Body of pancreas (tissue), 4 donors: ENCODE measurements around the gene C3orf80. TPM values are rescaled to one million over a fixed set of nuclear protein-coding genes. Genes with fewer than 3 reads are reported as not detected.
A peak's percentile ranks its signal among the peaks of the same experiment; 100 is the strongest.
"Not testable (repeated sequence)": the region's sequence is repeated elsewhere in the genome, so short reads cannot be mapped to it uniquely, and the experiment has no call there.

ENCODE experiments used
- ATAC-seq: fragments of 150-250 bp; one replicate; pipeline ENCODE4 v1.9.1; 2016
- DNase-seq, 4 donors: peaks; one replicate each; pipeline ENCODE4 v3.0.0-alpha.2; 2019
- H3K27ac ChIP-seq, 4 donors: fragments of 200-600 bp; sonication (generic); 1 replicate in 3 of 4; 2 replicates in 1 of 4; pipeline versions ENCODE4 v1.5.1 to v1.6.1; 2016 to 2019; ENCODE audit warnings: mild to moderate bottlenecking in 1 of 4, mixed read lengths in 1 of 4, moderate library complexity in 1 of 4
- H3K27me3 ChIP-seq, 2 donors: fragments of 200-600 bp; sonication (generic); one replicate each; pipeline ENCODE4 v1.6.0; 2016; ENCODE audit warnings: mild to moderate bottlenecking in 1 of 2
- H3K36me3 ChIP-seq, 2 donors: fragments of 200-600 bp; sonication (generic); replicated peaks in 1 of 2; 2 replicates each; pipeline ENCODE4 v1.5.1; 2016; ENCODE audit warnings: low read depth in 2 of 2; ENCODE audit not compliant: insufficient read depth in 1 of 2
- H3K4me1 ChIP-seq: fragments of 200-600 bp; sonication (generic); one replicate; pipeline ENCODE4 v1.6.0; 2016
- H3K4me3 ChIP-seq, 2 donors: fragments of 200-600 bp; sonication (generic); 1 replicate in 1 of 2; 2 replicates in 1 of 2; pipeline ENCODE4 v1.5.1; 2016 to 2019
- H3K9me3 ChIP-seq, 3 donors: fragments of 200-600 bp; sonication (generic); 1 replicate in 2 of 3; 2 replicates in 1 of 3; pipeline ENCODE4 v1.5.1; 2016
- CTCF ChIP-seq, 7 experiments: fragments of 450-650 bp in 4 of 7; fragments of 200-600 bp in 3 of 7; sonication (generic) in 3 of 7; IDR thresholded peaks; one replicate each; pipeline ENCODE4 v1.5.1; 2016 to 2019; ENCODE audit warnings: antibody characterized with exemption in 7 of 7
- POLR2A ChIP-seq, 3 donors: fragments of 450-650 bp; IDR thresholded peaks; one replicate each; pipeline ENCODE4 v1.6.1; 2016; ENCODE audit warnings: antibody characterized with exemption in 3 of 3, mild to moderate bottlenecking in 2 of 3
- WGBS, 2 donors: methylation state at CpG; one replicate each; pipeline ENCODE4 v1.1.5; 2017; 5-methylcytosine and 5-hydroxymethylcytosine counted together
- intact Hi-C: fragments of 100-400 bp; cut with DNase I; formaldehyde crosslinking; loops from one replicate; pipeline ENCODE4 v1.15.1; 2023
- total RNA-seq, 2 donors: library from RNA; depleted of rRNA; stranded (reverse); fragments of >200 nt; gene quantifications; one replicate each; pipeline ENCODE4 v1.1.0, GENCODE V29; 2016

C3orf80 gene
- total RNA-seq, 2 donors from 2014 or later: 0.52 to 1.3 TPM

GRCh38 chr3:160226026-160226907 lies 1.0 kb downstream of the C3orf80 start:
- intact Hi-C loops: no loop called here
- Histone ChIP-seq H3K4me3 (peak overlapping the region in 1 of 2 donors; percentile 1), H3K36me3 (no peaks in the 10 kb centered on the region), H3K27ac (no peak overlapping the region), H3K27me3 (peaks cover 0 to 17% of the 10 kb centered on the region in 2 donors), H3K9me3 (no peaks in the 10 kb centered on the region), H3K4me1 (peaks cover 21% of the 10 kb centered on the region)
- ATAC-seq: peak; percentile 33
- TF ChIP-seq POLR2A (IDR thresholded peaks at IDR 0.05) (no peak), CTCF (IDR thresholded peaks at IDR 0.05) (no peak)
- peak; percentile 7 to 16 (median 12) for DNase-seq
- WGBS, 2 donors: 3% methylated on average over 26 to 74 of the region's 87 CpGs

DNA sequence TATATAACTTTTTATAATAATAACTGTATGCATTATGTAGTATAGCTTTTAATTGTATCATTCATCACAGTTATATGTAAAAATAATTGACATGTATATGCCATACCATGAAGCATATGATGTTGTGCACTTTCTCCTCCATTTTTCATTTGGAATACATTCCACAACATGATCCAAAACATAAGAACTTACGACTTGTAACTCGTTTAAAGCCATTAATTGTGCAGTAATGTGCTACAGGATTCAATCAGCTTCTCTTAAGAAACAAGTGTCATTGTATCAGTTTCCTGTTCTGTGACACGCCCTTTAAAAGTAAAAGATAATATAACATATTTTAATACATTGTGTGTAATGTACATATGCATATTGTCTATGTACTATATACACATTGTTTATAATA lies 2.2 kb downstream of the C3orf80 start:
- TF ChIP-seq CTCF (IDR thresholded peaks at IDR 0.05) (no peak), POLR2A (IDR thresholded peaks at IDR 0.05) (no peak)
- Histone ChIP-seq H3K4me3 (no peak overlapping the region), H3K4me1 (peaks cover 21% of the 10 kb centered on the region), H3K36me3 (no peaks in the 10 kb centered on the region), H3K27me3 (peaks cover 0 to 17% of the 10 kb centered on the region in 2 donors), H3K27ac (no peak overlapping the region), H3K9me3 (no peaks in the 10 kb centered on the region)
- 64 to 66% methylated on average over 3 of the region's 3 CpGs for WGBS, 2 donors
- ATAC-seq (no peak), DNase-seq (no peak)
- intact Hi-C loops: no loop called here

DNA sequence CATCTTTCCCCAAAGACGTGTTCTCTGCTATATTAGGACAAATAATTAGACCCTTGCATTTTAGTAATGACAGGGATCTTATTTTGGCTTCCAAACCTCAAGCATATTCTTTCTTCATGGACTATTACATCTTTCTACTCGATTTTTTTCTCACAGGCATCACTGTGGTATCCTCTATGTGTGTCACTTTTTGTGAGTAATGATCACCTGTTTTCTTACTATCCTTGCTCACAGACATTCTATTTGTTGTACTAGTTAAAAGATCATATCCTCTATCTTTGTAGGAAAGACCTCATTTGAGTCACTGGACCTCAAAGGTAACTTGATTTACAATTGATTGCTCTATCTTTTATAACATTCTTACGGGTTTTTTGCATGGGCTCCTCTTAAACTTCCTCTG lies 6.8 kb downstream of the C3orf80 start:
- no peak for DNase-seq
- peaks cover 0 to 8% of the 10 kb centered on the region in 2 donors for H3K27me3 ChIP-seq
- no peak for ATAC-seq
- H3K36me3 ChIP-seq: no peaks in the 10 kb centered on the region
- H3K4me3 ChIP-seq: no peak overlapping the region
- WGBS, 2 donors: 51 to 56% methylated on average over 3 of the region's 3 CpGs
- intact Hi-C loops: no loop called here
- no peak overlapping the region for H3K27ac ChIP-seq
- no peaks in the 10 kb centered on the region for H3K9me3 ChIP-seq
- TF ChIP-seq POLR2A (IDR thresholded peaks at IDR 0.05) (no peak), CTCF (IDR thresholded peaks at IDR 0.05) (no peak)
- no peaks in the 10 kb centered on the region for H3K4me1 ChIP-seq

DNA sequence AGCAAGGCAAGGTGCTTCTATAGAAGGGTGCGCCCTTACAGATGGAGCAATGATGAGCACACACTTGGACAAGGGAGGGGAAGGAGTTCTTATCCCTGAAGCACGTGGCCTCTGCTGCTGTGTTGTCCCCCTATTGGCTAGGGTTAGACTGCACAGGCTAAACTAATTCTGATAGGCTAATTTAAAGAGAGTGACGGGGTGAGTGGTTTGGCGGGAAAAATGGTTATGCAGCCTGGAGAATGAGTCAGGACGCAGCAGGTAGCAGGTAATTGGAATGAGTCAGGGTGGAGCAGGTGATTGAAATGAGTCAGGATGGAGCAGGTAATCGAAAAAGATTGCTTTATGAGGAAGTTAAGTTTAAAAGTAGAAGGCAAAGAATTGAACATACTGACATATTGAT lies 15.5 kb downstream of the C3orf80 start:
- intact Hi-C loops, H3K4me1 ChIP-seq, ATAC-seq, H3K36me3 ChIP-seq, H3K9me3 ChIP-seq, H3K4me3 ChIP-seq, DNase-seq, H3K27me3 ChIP-seq, H3K27ac ChIP-seq: not testable (repeated sequence)
- WGBS, 2 donors: 82 to 86% methylated on average over 6 of the region's 6 CpGs

- intact Hi-C loops: no loop called here
- no peak overlapping the region for H3K27ac ChIP-seq
- WGBS, 2 donors: 90 to 93% methylated on average over 9 of the region's 9 CpGs
- no peaks in the 10 kb centered on the region for H3K9me3 ChIP-seq
- TF ChIP-seq CTCF (IDR thresholded peaks at IDR 0.05) (no peak), POLR2A (IDR thresholded peaks at IDR 0.05) (no peak)
- H3K4me3 ChIP-seq: no peak overlapping the region
- no peaks in the 10 kb centered on the region for H3K4me1 ChIP-seq
- no peak for ATAC-seq
- no peaks in the 10 kb centered on the region for H3K27me3 ChIP-seq
- no peak for DNase-seq
- H3K36me3 ChIP-seq: no peaks in the 10 kb centered on the region
Observed at GRCh38 chr3:160245261-160245800, 20.1 kb downstream of the C3orf80 start.
